Measurements from ENCODE around the gene TGFBR3.

TGFBR3 gene

GRCh38 chr1:91745640-91746373 lies 140.1 kb downstream of the TGFBR3 start:
- Histone ChIP-seq H3K27me3 (ENCODE audit: low read depth) (no peaks in the 10 kb centered on the region), H3K4me1 (no peaks in the 10 kb centered on the region), H3K36me3 (replicated peaks) (no peaks in the 10 kb centered on the region), H3K9me3 (peaks cover 3% of the 10 kb centered on the region), H3K4me3 (no peak overlapping the region)
- in situ Hi-C loops (cut with MboI; ENCODE audit: low sequenced_read_pairs): no loop called here
- no peak for DNase-seq (ENCODE audit: low spot score in 2 of 2)

- no peaks in the 10 kb centered on the region for H3K36me3 ChIP-seq (replicated peaks)
- no peaks in the 10 kb centered on the region for H3K27me3 ChIP-seq (ENCODE audit: low read depth)
- in situ Hi-C loops (cut with MboI; ENCODE audit: low sequenced_read_pairs): no loop called here
- DNase-seq (ENCODE audit: low spot score in 2 of 2): no peak
- H3K9me3 ChIP-seq: peaks cover 3% of the 10 kb centered on the region
- H3K4me3 ChIP-seq: no peak overlapping the region
- no peaks in the 10 kb centered on the region for H3K4me1 ChIP-seq
Observed at GRCh38 chr1:91744953-91745639, 140.9 kb downstream of the TGFBR3 start.

- in situ Hi-C loops (cut with MboI; ENCODE audit: low sequenced_read_pairs): no loop called here
Observed at GRCh38 chr1:91742848-91743292, 143.1 kb downstream of the TGFBR3 start.

DNA sequence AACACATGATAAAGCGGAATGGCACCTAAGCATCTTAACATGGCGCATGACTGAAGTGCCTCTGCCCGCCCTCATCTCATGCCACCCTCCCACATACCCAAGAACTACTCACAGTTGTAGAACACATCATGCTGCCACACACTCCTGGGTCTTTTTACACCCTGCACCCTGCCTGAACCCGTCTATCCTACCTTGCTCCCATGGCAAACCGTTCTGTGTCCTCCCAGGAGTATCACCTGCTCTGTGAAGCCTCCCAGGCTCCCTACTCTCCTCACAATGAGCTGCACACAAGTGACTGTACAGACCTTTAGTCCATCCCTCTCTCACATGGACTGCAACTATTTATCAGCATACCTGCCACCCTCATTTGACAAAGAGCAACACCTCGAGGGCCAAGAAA lies 144.0 kb downstream of the TGFBR3 start:
- no peak for DNase-seq (ENCODE audit: low spot score in 2 of 2)
- Histone ChIP-seq H3K4me3 (no peak overlapping the region), H3K4me1 (no peaks in the 10 kb centered on the region), H3K9me3 (peaks cover 3% of the 10 kb centered on the region), H3K27me3 (ENCODE audit: low read depth) (no peaks in the 10 kb centered on the region), H3K36me3 (replicated peaks) (no peaks in the 10 kb centered on the region)
- in situ Hi-C loops (cut with MboI; ENCODE audit: low sequenced_read_pairs): no loop called here

More at GRCh38 chr1:91742848-91743292, 143.1 kb downstream of the TGFBR3 start:
- peaks cover 3% of the 10 kb centered on the region for H3K9me3 ChIP-seq
- H3K4me3 ChIP-seq: no peak overlapping the region
- H3K36me3 ChIP-seq (replicated peaks): no peaks in the 10 kb centered on the region
- DNase-seq (ENCODE audit: low spot score in 2 of 2): no peak
- no peaks in the 10 kb centered on the region for H3K27me3 ChIP-seq (ENCODE audit: low read depth)
- no peaks in the 10 kb centered on the region for H3K4me1 ChIP-seq

- Histone ChIP-seq H3K4me1 (no peaks in the 10 kb centered on the region), H3K4me3 (no peak overlapping the region), H3K36me3 (replicated peaks) (no peaks in the 10 kb centered on the region), H3K9me3 (no peaks in the 10 kb centered on the region), H3K27me3 (ENCODE audit: low read depth) (no peaks in the 10 kb centered on the region)
- in situ Hi-C loops (cut with MboI; ENCODE audit: low sequenced_read_pairs): no loop called here
- no peak for DNase-seq (ENCODE audit: low spot score in 2 of 2)
Observed at GRCh38 chr1:91741301-91741700, 144.7 kb downstream of the TGFBR3 start.

- H3K9me3 ChIP-seq: no peaks in the 10 kb centered on the region
- H3K27me3 ChIP-seq (ENCODE audit: low read depth): no peaks in the 10 kb centered on the region
- in situ Hi-C loops (cut with MboI; ENCODE audit: low sequenced_read_pairs): no loop called here
- no peak for DNase-seq (ENCODE audit: low spot score in 2 of 2)
- no peak overlapping the region for H3K4me3 ChIP-seq
- H3K4me1 ChIP-seq: no peaks in the 10 kb centered on the region
- H3K36me3 ChIP-seq (replicated peaks): no peaks in the 10 kb centered on the region
Observed at GRCh38 chr1:91737650-91738049, 148.3 kb downstream of the TGFBR3 start.

DNA sequence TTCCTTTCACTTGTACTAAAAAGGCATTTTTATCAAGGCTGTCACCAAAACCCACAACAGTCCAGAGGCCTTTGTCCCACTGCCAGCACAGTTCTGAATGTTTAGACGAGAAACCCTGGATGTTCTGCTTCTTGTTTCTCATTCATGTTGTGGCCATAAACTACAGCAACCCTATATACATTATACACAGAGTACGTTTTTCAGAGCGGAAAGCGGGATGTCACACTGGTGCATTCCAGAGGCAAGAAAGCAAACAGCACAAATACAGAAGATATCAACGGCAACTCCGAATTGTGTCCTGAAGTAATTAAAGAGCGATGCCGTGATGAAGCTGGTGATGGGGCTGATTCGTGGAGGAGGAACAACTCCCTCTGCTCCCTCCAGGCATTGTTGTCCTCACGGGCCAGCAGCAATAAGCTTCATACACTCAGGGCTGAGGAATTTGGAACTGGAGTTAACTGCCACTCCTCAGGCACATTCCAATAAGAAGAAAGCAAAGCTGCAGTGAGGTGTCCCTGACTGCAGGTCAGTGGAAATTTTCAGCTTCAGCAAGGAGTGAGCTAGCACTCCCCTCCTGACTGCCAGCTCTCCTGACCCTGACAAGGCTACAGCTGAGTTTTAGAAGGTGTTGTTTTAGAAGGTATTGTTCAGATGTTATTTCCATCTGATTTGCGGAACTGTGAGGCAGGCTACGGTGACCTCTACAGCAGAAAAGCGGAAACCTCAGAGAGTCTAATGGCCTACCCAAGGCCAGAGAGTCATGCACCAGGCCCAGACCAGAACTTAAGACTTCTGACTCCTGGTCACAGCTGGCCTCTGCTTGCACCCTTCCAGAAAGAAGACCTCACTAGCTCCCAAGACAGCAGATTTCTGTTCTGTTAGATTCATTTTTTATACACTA lies 149.0 kb downstream of the TGFBR3 start:
- Histone ChIP-seq H3K4me3 (no peak overlapping the region), H3K4me1 (no peaks in the 10 kb centered on the region), H3K27me3 (ENCODE audit: low read depth) (no peaks in the 10 kb centered on the region), H3K36me3 (replicated peaks) (no peaks in the 10 kb centered on the region), H3K9me3 (no peaks in the 10 kb centered on the region)
- DNase-seq (ENCODE audit: low spot score in 2 of 2): peak in 1 of 2 experiments; percentile 19
- in situ Hi-C loops (cut with MboI; ENCODE audit: low sequenced_read_pairs): no loop called here

GRCh38 chr1:91736146-91736714 lies 149.7 kb downstream of the TGFBR3 start:
- Histone ChIP-seq H3K4me1 (no peaks in the 10 kb centered on the region), H3K36me3 (replicated peaks) (no peaks in the 10 kb centered on the region), H3K27me3 (ENCODE audit: low read depth) (no peaks in the 10 kb centered on the region), H3K4me3 (no peak overlapping the region), H3K9me3 (no peaks in the 10 kb centered on the region)
- in situ Hi-C loops (cut with MboI; ENCODE audit: low sequenced_read_pairs): no loop called here
- DNase-seq (ENCODE audit: low spot score in 2 of 2): no peak

DNA sequence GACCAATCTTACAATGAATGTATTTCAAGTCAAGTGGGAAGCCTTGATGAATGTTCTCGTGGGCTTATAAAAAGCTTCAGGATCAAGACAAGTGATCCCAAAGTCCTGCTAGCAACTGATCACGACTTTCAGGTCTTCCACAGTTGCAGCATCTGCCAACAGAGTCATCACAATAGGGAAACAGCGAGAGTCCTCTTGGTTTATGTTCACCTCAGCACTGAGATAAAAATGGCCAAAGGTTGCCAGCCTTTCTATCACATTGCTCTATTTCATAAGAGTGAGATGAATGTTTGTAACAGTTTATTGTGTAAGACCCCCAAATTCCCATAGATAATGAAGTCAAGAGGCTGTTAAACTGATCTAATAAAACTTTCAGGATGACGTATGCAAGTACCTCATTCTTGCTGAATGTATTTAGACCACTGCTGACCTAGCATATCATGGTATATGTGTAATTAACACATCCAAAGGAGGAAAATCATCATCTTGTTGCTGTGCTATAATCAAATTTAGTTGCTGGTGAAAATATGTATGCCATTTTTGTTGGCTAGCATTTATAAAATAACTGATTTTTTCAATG lies 150.6 kb downstream of the TGFBR3 start:
- no peaks in the 10 kb centered on the region for H3K27me3 ChIP-seq (ENCODE audit: low read depth)
- DNase-seq (ENCODE audit: low spot score in 2 of 2): no peak
- no peaks in the 10 kb centered on the region for H3K9me3 ChIP-seq
- no peak overlapping the region for H3K4me3 ChIP-seq
- no peaks in the 10 kb centered on the region for H3K36me3 ChIP-seq (replicated peaks)
- no peaks in the 10 kb centered on the region for H3K4me1 ChIP-seq
- in situ Hi-C loops (cut with MboI; ENCODE audit: low sequenced_read_pairs): no loop called here

DNA sequence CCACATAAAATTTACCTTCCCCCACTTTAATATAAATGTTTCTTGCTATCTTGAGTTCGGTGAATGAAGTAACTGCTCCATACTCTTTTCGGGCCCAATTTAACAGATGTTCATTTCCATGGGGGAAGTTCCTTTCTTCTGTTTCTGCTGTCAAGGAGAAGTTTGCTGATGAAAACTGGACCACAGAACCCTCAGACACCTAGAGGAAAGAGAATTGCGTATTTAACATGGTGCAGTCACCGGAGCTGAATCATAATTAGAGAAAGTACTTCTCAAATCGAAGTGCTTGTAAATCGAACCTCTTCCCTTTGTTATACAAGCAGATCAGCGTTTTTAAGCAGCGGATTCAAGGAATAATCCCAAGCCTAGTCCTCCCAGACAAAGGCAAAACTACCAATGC lies 151.2 kb downstream of the TGFBR3 start:
- no peak for DNase-seq (ENCODE audit: low spot score in 2 of 2)
- no peaks in the 10 kb centered on the region for H3K4me1 ChIP-seq
- in situ Hi-C loops (cut with MboI; ENCODE audit: low sequenced_read_pairs): no loop called here

GRCh38 chr1:91733108-91733710 lies 152.7 kb downstream of the TGFBR3 start:
- Histone ChIP-seq H3K4me1 (peaks cover 1% of the 10 kb centered on the region), H3K4me3 (no peak overlapping the region), H3K27me3 (ENCODE audit: low read depth) (no peaks in the 10 kb centered on the region), H3K9me3 (no peaks in the 10 kb centered on the region), H3K36me3 (replicated peaks) (no peaks in the 10 kb centered on the region)
- in situ Hi-C loops (cut with MboI; ENCODE audit: low sequenced_read_pairs): no loop called here
- no peak for DNase-seq (ENCODE audit: low spot score in 2 of 2)

More for the DNA sequence above, 151.2 kb downstream of the TGFBR3 start:
- Histone ChIP-seq H3K4me3 (no peak overlapping the region), H3K9me3 (no peaks in the 10 kb centered on the region), H3K27me3 (ENCODE audit: low read depth) (no peaks in the 10 kb centered on the region), H3K36me3 (replicated peaks) (no peaks in the 10 kb centered on the region)

- no peaks in the 10 kb centered on the region for H3K36me3 ChIP-seq (replicated peaks)
- DNase-seq (ENCODE audit: low spot score in 2 of 2): no peak
- in situ Hi-C loops (cut with MboI; ENCODE audit: low sequenced_read_pairs): no loop called here
- H3K27me3 ChIP-seq (ENCODE audit: low read depth): no peaks in the 10 kb centered on the region
- peaks cover 8% of the 10 kb centered on the region for H3K4me1 ChIP-seq
- H3K4me3 ChIP-seq: no peak overlapping the region
- no peaks in the 10 kb centered on the region for H3K9me3 ChIP-seq
Observed at GRCh38 chr1:91732291-91733107, 153.5 kb downstream of the TGFBR3 start.
